NCI-H2196 (cell line): ENCODE results near the gene CERS3.
A peak's percentile ranks its signal among the peaks of the same experiment; 100 is the strongest.

Experiments
- DNase-seq: peaks from one replicate; lab custom pipeline; 2025; ENCODE audit not compliant: unreplicated experiment; lab: John Stamatoyannopoulos, UW

The CERS3 gene

GRCh38 chr15:100531204-100531603, 2.5 kb upstream of the CERS3 start:
- no peak for DNase-seq

GRCh38 chr15:100529556-100529955, 806 bp upstream of the CERS3 start:
- no peak for DNase-seq

- peak; percentile 11 for DNase-seq
These were observed 2.7 kb downstream of the CERS3 start for GRCh38 chr15:100526027-100526481.

DNA sequence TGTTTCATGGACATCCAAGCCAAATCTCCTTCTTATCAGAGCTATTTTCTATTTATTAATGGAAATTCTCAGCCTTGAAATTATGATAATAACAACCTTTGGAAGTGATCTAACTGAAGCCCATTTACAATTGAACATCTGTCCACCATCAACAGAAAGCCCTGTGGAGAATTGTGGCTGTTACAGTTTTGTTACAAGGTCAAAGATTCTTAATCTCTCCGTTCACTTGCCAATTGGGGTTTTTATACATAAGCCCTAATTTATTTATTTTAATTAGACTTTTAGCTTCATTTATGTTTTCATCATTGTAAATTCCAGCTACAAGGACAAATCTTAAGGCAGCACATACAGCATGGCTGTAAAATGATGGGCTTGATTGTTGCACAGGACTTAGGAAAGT, 3.3 kb downstream of the CERS3 start:
- no peak for DNase-seq

DNA sequence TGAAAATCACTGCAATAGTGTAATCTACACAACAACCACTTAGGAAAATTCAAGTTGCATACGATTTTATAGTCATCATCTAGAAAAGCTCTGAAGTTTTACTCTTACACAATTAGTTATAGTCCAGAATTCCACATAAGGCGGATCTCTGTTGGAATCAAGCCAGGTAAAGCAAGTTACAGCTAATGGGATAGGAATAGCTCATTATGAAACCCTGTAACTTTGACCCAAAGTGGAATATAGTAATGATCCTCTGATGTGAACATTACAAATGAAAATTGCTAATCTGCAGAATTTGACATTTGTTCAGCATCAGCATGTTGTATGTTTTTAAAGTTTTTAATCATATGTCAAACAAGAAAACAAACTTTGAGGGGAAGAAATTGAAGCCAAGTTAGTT, 4.4 kb downstream of the CERS3 start:
- no peak for DNase-seq

DNA sequence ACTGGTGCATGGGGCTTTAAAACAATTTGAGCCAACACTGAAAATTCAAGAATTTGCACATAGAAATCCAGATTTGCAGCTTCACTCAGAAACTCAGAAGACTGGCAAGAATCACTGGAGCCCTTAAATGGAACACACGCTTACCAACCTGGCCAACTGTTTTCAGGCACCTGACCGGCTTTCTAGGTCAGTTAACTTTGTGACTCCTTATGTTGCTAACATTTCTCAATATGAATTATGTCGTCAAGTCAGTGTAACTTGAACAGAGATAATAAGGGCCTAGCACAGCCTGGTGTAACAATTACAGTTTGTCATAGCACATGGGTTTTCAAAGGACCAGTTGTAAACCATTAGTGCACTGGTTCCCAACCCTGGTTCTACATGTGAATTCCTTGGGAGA, 6.8 kb downstream of the CERS3 start:
- no peak for DNase-seq

DNA sequence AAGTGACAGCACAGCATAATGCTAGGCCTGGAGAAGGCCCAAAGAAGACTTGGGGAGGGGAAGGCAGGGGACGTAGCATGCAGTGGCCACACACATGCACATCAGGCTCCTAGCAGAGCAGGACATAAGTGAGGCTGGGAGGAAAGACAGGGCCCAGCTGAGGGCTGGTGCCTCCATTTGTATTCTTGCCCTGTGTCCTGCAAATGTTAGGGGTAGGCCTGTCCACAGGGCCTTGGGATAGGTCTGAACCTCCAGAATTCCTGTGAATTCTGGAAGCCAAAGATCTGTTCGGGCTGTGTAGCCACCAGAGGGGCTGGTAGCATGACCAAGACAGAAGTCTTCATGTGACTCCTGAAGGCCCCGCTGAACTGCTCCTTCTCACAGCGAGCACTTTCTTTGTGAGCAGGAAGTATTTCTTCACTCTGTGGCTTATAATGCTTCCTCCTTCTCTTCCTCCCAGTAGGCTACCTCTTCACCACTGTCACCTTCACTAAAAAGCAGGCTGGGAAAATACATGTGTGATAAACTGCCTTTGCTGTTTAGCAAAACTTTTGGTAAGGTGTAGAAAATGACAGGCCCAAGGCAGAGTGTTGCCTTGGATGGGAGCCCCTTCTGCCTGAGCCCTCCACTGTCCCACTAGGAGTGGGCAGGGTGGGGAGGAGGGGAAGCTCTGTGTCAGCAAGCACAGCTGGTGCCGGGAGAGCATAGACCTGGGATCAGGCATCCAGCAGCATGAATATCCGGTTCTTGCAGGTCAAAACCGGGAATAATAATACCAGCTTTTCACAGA, 8.4 kb downstream of the CERS3 start:
- no peak for DNase-seq

DNA sequence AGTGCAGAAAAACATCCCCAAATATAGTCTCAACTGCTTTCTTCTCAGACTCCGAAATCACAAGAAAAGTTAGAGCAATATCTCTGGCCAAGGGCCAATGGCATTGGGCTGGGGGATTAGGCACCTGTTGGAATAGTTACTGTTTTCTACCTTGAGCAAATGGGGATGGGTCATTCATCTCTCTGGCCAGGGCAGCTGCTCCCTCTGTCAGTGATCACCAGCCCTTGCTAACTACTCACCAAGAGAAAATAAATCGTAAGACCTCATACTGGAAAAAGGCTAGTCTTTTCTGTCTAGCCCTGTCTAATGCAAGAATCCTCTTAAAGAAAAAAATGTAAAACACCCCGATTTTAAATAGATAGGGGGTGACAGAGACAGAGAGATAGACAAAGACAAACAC, 10.9 kb downstream of the CERS3 start:
- no peak for DNase-seq

- no peak for DNase-seq
These were observed 11.9 kb downstream of the CERS3 start for GRCh38 chr15:100516643-100517512.

- DNase-seq: no peak
These were observed 13.0 kb downstream of the CERS3 start for GRCh38 chr15:100515758-100516157.

- no peak for DNase-seq
These were observed 20.0 kb downstream of the CERS3 start for GRCh38 chr15:100508641-100509300.

- DNase-seq: no peak
These were observed 26.1 kb downstream of the CERS3 start for GRCh38 chr15:100502651-100503050.

DNA sequence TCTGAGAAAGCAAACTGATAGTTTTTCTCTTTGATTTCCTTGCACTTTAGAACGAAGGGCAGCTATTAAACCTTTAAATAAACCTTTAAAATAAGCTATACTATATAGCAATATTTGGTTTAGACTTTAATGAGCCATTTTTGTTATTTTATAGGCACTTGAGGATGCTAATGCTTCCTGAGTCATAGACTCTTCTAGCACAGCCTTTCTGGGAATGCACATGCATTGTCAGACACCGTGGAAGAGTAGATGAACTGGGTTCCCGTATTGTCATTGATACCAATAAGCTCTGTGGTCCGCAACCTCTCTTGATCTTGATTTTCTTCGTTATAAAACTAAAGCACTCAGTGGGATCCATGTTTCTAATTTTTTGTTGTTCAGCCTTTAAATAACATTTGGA, 27.6 kb downstream of the CERS3 start:
- no peak for DNase-seq

DNA sequence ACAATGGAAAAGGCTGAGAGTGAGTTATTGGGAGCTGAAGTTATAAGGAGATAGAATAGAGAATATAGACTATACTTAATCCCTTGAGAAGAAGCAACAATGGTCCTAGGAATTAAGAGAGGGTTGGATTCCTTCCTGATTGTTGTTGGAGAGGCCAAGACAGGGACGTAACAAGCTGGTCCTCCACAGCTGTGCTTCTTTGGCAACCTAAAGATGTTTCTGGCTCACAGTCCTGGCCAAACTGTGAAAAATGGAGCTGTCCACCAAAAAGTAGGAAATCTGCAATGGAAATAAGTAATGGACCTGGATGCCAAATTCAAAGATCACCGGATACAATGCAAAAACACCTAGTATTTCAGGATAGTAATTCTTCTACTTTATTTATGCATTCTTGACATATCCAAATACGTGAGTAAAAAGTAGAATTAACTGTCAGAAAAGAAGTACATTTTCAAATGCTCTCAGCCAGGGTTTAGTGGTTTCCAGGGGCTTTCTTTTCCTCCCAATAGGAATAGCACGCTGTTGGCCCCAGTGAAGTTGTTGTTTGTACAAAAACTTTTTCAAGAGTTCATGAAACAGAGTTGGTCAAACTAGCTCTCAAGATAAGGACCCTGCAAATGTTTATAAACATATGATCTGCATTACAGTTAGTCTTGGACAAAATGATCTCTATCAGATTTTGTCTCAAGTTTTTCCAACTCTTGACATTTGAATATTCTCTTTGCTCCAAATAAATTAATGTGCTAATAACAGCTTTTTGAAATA, 28.3 kb downstream of the CERS3 start:
- no peak for DNase-seq

GRCh38 chr15:100495861-100496260, 32.9 kb downstream of the CERS3 start:
- no peak for DNase-seq

GRCh38 chr15:100493213-100493612, 35.5 kb downstream of the CERS3 start:
- no peak for DNase-seq

DNA sequence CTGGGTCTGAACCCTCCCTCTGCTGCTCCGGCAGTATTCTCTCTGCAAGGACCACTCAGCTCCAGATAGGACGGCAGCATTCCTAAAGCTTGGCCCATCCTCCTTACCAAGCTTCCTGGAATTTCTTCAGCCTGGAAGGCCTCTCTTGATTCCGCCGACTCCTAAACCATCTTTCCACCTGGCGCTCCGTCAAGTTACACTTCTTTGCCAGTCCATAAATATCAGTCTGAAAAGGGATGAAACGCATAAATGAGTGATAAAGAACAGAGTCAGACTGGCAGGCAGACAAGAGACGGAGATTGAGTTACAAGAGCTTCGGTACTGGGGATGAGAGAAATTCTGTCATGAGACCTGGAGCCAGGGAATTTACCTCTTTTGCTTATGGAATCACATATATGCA, 44.3 kb downstream of the CERS3 start:
- DNase-seq: no peak

DNA sequence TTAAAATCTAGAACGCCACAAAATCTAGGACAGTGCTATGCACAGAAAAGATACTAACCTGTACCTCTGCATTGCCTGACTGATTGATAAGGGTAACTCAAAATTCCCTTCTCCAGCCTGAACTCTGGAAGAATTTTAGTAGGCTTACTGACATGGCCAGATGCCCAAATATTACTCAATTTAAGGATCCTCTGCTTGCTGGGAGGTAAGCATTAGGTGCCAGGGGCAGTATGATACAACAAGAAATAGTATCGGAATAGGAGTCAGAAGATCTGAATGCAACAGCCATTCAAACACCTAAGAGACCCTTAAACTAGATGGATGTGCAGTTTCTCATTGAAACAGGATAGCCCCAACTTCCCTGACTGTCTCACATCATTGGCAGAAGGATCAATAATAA, 45.4 kb downstream of the CERS3 start:
- DNase-seq: no peak

GRCh38 chr15:100476805-100477204, 51.9 kb downstream of the CERS3 start:
- DNase-seq: no peak

DNA sequence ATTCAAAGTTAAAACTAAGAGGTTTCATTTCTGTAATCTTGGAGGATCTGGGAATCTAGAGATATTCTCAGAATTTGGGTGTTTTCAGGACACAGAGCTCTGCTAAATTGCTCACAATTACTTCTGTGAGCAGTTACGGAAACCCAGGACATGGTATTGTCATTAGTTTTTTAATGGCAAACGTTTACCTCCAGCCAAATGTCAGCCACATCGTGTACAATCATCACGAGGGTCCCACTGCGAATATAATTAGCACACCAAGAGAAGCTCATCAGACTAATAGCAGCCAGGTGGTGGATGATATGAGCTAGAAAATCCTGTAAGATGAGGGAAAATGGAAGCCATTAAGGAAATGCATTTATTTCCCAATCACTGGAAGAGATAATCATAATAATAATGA, 56.0 kb downstream of the CERS3 start:
- DNase-seq: no peak

GRCh38 chr15:100471933-100472332, 56.8 kb downstream of the CERS3 start:
- DNase-seq: no peak
